HEK293 (cell line): ENCODE data around the gene ZNF177.

Source experiments
- BCL11A ChIP-seq: fragments of 450-650 bp; formaldehyde crosslinking; IDR thresholded peaks from 2 replicates; pipeline ENCODE4 v1.5.1; 2016; ENCODE audit warnings: low read depth, missing biosample characterization, missing genetic modification characterization
- CTCF ChIP-seq: fragments of 450-650 bp; formaldehyde crosslinking; IDR thresholded peaks from 2 replicates; pipeline ENCODE4 v1.5.1; 2016; ENCODE audit warnings: missing biosample characterization, missing genetic modification characterization
- GLIS2 ChIP-seq: fragments of 450-650 bp; formaldehyde crosslinking; IDR thresholded peaks from 2 replicates; pipeline ENCODE4 v1.5.1; 2016; ENCODE audit warnings: missing biosample characterization, missing genetic modification characterization
- KLF1 ChIP-seq: fragments of 450-650 bp; formaldehyde crosslinking; IDR thresholded peaks from 2 replicates; pipeline ENCODE4 v1.5.1; 2016; ENCODE audit warnings: missing biosample characterization, missing genetic modification characterization
- OSR2 ChIP-seq: fragments of 450-650 bp; formaldehyde crosslinking; IDR thresholded peaks from 2 replicates; pipeline ENCODE4 v1.5.1; 2016; ENCODE audit warnings: missing biosample characterization, missing genetic modification characterization
- RBAK ChIP-seq: fragments of 450-650 bp; formaldehyde crosslinking; IDR thresholded peaks from 2 replicates; pipeline ENCODE4 v1.5.1; 2016; ENCODE audit warnings: missing biosample characterization, missing genetic modification characterization
- SCRT1 ChIP-seq: fragments of 450-650 bp; formaldehyde crosslinking; IDR thresholded peaks from 2 replicates; pipeline ENCODE4 v1.5.1; 2016; ENCODE audit warnings: missing biosample characterization, missing genetic modification characterization, borderline replicate concordance
- SCRT2 ChIP-seq: fragments of 450-650 bp; formaldehyde crosslinking; IDR thresholded peaks from 2 replicates; pipeline ENCODE4 v1.5.1; 2016; ENCODE audit warnings: missing biosample characterization, missing genetic modification characterization
- YY1 ChIP-seq: fragments of 450-650 bp; formaldehyde crosslinking; IDR thresholded peaks from 2 replicates; pipeline ENCODE4 v1.5.1; 2018; ENCODE audit warnings: missing biosample characterization, missing genetic modification characterization
- ZFP41 ChIP-seq: fragments of 450-650 bp; formaldehyde crosslinking; IDR thresholded peaks from 2 replicates; pipeline ENCODE4 v1.5.1; 2016; ENCODE audit warnings: missing biosample characterization, missing genetic modification characterization, borderline replicate concordance
- ZNF132 ChIP-seq: fragments of 450-650 bp; formaldehyde crosslinking; IDR thresholded peaks from 2 replicates; pipeline ENCODE4 v1.5.1; 2017; ENCODE audit warnings: missing biosample characterization, missing genetic modification characterization, borderline replicate concordance
- ZNF133 ChIP-seq: fragments of 450-650 bp; formaldehyde crosslinking; IDR thresholded peaks from 2 replicates; pipeline ENCODE4 v1.5.1; 2016; ENCODE audit warnings: missing biosample characterization, missing genetic modification characterization
- ZNF174 ChIP-seq: fragments of 450-650 bp; formaldehyde crosslinking; IDR thresholded peaks from 2 replicates; pipeline ENCODE4 v1.5.0; 2017; ENCODE audit warnings: missing biosample characterization, mild to moderate bottlenecking, missing genetic modification characterization
- ZNF341 ChIP-seq: fragments of 450-650 bp; formaldehyde crosslinking; IDR thresholded peaks from 2 replicates; pipeline ENCODE4; 2016; ENCODE audit warnings: low read depth, missing biosample characterization, missing genetic modification characterization
- ZNF354C ChIP-seq: fragments of 450-650 bp; formaldehyde crosslinking; IDR thresholded peaks from 2 replicates; pipeline ENCODE4 v1.5.1; 2016; ENCODE audit warnings: missing biosample characterization, missing genetic modification characterization, low read depth, borderline replicate concordance
- ZNF362 ChIP-seq: fragments of 450-650 bp; formaldehyde crosslinking; IDR thresholded peaks from 2 replicates; pipeline ENCODE4 v1.5.1; 2016; ENCODE audit warnings: missing biosample characterization, missing genetic modification characterization
- ZNF394 ChIP-seq: fragments of 450-650 bp; formaldehyde crosslinking; IDR thresholded peaks from 2 replicates; pipeline ENCODE4 v1.5.1; 2016; ENCODE audit warnings: missing biosample characterization, missing genetic modification characterization, mild to moderate bottlenecking, moderate library complexity, borderline replicate concordance
- ZNF398 ChIP-seq: fragments of 450-650 bp; formaldehyde crosslinking; IDR thresholded peaks from 2 replicates; pipeline ENCODE4 v1.5.1; 2017; ENCODE audit warnings: missing biosample characterization, missing genetic modification characterization
- ZNF416 ChIP-seq: fragments of 450-650 bp; formaldehyde crosslinking; IDR thresholded peaks from 2 replicates; pipeline ENCODE4 v1.5.1; 2016; ENCODE audit warnings: missing biosample characterization, missing genetic modification characterization
- ZNF514 ChIP-seq: fragments of 450-650 bp; formaldehyde crosslinking; IDR thresholded peaks from 2 replicates; pipeline ENCODE4 v1.5.1; 2016; ENCODE audit warnings: missing biosample characterization, missing genetic modification characterization
- ZNF521 ChIP-seq: fragments of 450-650 bp; formaldehyde crosslinking; IDR thresholded peaks from 2 replicates; pipeline ENCODE4 v1.5.1; 2017; ENCODE audit warnings: missing biosample characterization, mild to moderate bottlenecking, missing genetic modification characterization
- ZNF560 ChIP-seq: fragments of 450-650 bp; formaldehyde crosslinking; IDR thresholded peaks from 2 replicates; pipeline ENCODE4 v1.5.1; 2017; ENCODE audit warnings: missing biosample characterization, missing genetic modification characterization, borderline replicate concordance
- ZNF623 ChIP-seq: fragments of 450-650 bp; formaldehyde crosslinking; IDR thresholded peaks from 2 replicates; pipeline ENCODE4 v1.5.1; 2016; ENCODE audit warnings: missing biosample characterization, missing genetic modification characterization
- ZNF626 ChIP-seq: fragments of 450-650 bp; sonication (Bioruptor Pico); formaldehyde crosslinking; IDR thresholded peaks from 2 replicates; pipeline ENCODE4 v1.5.1; 2018; ENCODE audit warnings: missing biosample characterization, missing genetic modification characterization, inconsistent platforms
- ZNF670 ChIP-seq: fragments of 450-650 bp; formaldehyde crosslinking; IDR thresholded peaks from 2 replicates; pipeline ENCODE4 v1.5.1; 2016; ENCODE audit warnings: missing biosample characterization, missing genetic modification characterization, low read depth
- ZNF776 ChIP-seq: fragments of 450-650 bp; formaldehyde crosslinking; IDR thresholded peaks from 2 replicates; pipeline ENCODE4 v1.5.0; 2017; ENCODE audit warnings: missing biosample characterization, missing genetic modification characterization, borderline replicate concordance
- ZNF843 ChIP-seq: fragments of 450-650 bp; formaldehyde crosslinking; IDR thresholded peaks from 2 replicates; pipeline ENCODE4 v1.5.1; 2016; ENCODE audit warnings: missing biosample characterization, missing genetic modification characterization
- TF ChIP-seq, protein P1 (sequence below): fragments of 450-650 bp; formaldehyde crosslinking; optimal IDR thresholded peaks from 2 replicates; pipeline ENCODE3; 2016; ENCODE audit warnings: missing biosample characterization, mild to moderate bottlenecking, missing genetic modification characterization
- TF ChIP-seq, protein P2 (sequence below): fragments of 450-650 bp; formaldehyde crosslinking; IDR thresholded peaks from 2 replicates; pipeline ENCODE4 v1.5.1; 2016; ENCODE audit warnings: missing biosample characterization, missing genetic modification characterization
- TF ChIP-seq, protein P3 (sequence below): fragments of 450-650 bp; formaldehyde crosslinking; IDR thresholded peaks from 2 replicates; pipeline ENCODE4 v1.5.1; 2016; ENCODE audit warnings: missing biosample characterization, missing genetic modification characterization
- TF ChIP-seq, protein P4 (sequence below): fragments of 450-650 bp; IDR thresholded peaks from 2 replicates; pipeline ENCODE4 v1.5.1; 2018; ENCODE audit warnings: missing biosample characterization, missing genetic modification characterization

The ZNF177 gene

GRCh38 chr19:9323919-9324583 lies 38.8 kb upstream of the ZNF177 start, which contains the start of gene ZNF559 (continued):
- no peak for TF ChIP-seq ZNF514 (tag by site-specific recombination)
- TF ChIP-seq, protein P1, sequence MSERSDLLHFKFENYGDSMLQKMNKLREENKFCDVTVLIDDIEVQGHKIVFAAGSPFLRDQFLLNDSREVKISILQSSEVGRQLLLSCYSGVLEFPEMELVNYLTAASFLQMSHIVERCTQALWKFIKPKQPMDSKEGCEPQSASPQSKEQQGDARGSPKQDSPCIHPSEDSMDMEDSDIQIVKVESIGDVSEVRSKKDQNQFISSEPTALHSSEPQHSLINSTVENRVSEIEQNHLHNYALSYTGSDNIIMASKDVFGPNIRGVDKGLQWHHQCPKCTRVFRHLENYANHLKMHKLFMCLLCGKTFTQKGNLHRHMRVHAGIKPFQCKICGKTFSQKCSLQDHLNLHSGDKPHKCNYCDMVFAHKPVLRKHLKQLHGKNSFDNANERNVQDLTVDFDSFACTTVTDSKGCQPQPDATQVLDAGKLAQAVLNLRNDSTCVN (tag by site-specific recombination) = peak; percentile 67
- TF ChIP-seq OSR2 (tag by site-specific recombination) = no peak
- TF ChIP-seq ZNF133 (tag by site-specific recombination) = no peak
- no peak for TF ChIP-seq BCL11A (tag by site-specific recombination)
- TF ChIP-seq SCRT2 = no peak
- no peak for TF ChIP-seq ZNF623 (tag by site-specific recombination)
- TF ChIP-seq KLF1 (tag by site-specific recombination) = peak; percentile 30; the same call in 1 of the 2 replicates
- TF ChIP-seq CTCF = peak; percentile 25; the same call in 1 of the 2 replicates
- no peak for TF ChIP-seq SCRT1 (tag by site-specific recombination)
- TF ChIP-seq ZNF174 (tag by site-specific recombination) = no peak
- no peak for TF ChIP-seq ZNF843 (tag by site-specific recombination)
- no peak for TF ChIP-seq ZNF362 (tag by site-specific recombination)
- no peak for TF ChIP-seq RBAK (tag by site-specific recombination)
- no peak for TF ChIP-seq ZNF626 (tag by site-specific recombination)
- no peak for TF ChIP-seq ZNF560 (tag by site-specific recombination)
- no peak for TF ChIP-seq ZNF776 (tag by site-specific recombination)
- TF ChIP-seq ZNF670 (tag by site-specific recombination) = no peak
- TF ChIP-seq ZNF394 = no peak
- TF ChIP-seq, protein P2, sequence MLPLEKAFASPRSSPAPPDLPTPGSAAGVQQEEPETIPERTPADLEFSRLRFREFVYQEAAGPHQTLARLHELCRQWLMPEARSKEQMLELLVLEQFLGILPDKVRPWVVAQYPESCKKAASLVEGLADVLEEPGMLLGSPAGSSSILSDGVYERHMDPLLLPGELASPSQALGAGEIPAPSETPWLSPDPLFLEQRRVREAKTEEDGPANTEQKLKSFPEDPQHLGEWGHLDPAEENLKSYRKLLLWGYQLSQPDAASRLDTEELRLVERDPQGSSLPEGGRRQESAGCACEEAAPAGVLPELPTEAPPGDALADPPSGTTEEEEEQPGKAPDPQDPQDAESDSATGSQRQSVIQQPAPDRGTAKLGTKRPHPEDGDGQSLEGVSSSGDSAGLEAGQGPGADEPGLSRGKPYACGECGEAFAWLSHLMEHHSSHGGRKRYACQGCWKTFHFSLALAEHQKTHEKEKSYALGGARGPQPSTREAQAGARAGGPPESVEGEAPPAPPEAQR (tag by site-specific recombination) = no peak
- TF ChIP-seq ZNF521 = no peak
- no peak for TF ChIP-seq ZNF416 (tag by site-specific recombination)
- TF ChIP-seq GLIS2 = no peak
- peak; percentile 53; the same call in 1 of the 2 replicates for TF ChIP-seq YY1
- TF ChIP-seq ZNF341 (tag by site-specific recombination) = peak; percentile 66
- TF ChIP-seq, protein P3, sequence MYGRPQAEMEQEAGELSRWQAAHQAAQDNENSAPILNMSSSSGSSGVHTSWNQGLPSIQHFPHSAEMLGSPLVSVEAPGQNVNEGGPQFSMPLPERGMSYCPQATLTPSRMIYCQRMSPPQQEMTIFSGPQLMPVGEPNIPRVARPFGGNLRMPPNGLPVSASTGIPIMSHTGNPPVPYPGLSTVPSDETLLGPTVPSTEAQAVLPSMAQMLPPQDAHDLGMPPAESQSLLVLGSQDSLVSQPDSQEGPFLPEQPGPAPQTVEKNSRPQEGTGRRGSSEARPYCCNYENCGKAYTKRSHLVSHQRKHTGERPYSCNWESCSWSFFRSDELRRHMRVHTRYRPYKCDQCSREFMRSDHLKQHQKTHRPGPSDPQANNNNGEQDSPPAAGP (tag by site-specific recombination) = no peak
- TF ChIP-seq, protein P4, sequence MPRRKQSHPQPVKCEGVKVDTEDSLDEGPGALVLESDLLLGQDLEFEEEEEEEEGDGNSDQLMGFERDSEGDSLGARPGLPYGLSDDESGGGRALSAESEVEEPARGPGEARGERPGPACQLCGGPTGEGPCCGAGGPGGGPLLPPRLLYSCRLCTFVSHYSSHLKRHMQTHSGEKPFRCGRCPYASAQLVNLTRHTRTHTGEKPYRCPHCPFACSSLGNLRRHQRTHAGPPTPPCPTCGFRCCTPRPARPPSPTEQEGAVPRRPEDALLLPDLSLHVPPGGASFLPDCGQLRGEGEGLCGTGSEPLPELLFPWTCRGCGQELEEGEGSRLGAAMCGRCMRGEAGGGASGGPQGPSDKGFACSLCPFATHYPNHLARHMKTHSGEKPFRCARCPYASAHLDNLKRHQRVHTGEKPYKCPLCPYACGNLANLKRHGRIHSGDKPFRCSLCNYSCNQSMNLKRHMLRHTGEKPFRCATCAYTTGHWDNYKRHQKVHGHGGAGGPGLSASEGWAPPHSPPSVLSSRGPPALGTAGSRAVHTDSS (tag by site-specific recombination) = no peak
- TF ChIP-seq ZNF354C (tag by site-specific recombination) = no peak
- TF ChIP-seq ZNF398 (tag by site-specific recombination) = no peak
- no peak for TF ChIP-seq ZNF132 (tag by site-specific recombination)
- no peak for TF ChIP-seq ZFP41 (tag by site-specific recombination)
